ENCODE measurements around the gene EPHA7.

EPHA7 gene

GRCh38 chr6:93337772-93338394 lies 81.5 kb downstream of the EPHA7 start:
- peaks cover 8% of the 10 kb centered on the region for H3K4me1 ChIP-seq
- no peak for TF ChIP-seq CTCF (IDR thresholded peaks at IDR 0.05)
- H3K79me2 ChIP-seq, result peaks cover 23% of the 10 kb centered on the region
- no peak overlapping the region for H3K9ac ChIP-seq
- H3K27ac ChIP-seq, result peak overlapping the region; percentile 17
- no peaks in the 10 kb centered on the region for H3K9me3 ChIP-seq (ENCODE audit: control insufficient read depth, low read length)
- H3K4me3 ChIP-seq (ENCODE audit: low read depth, low read length), result no peak overlapping the region
- H3K27me3 ChIP-seq (ENCODE audit: control insufficient read depth, insufficient read depth, low read length), result no peaks in the 10 kb centered on the region
- H3K4me2 ChIP-seq (ENCODE audit: low read length), result no peak overlapping the region
- H3K36me3 ChIP-seq (ENCODE audit: control insufficient read depth, insufficient read depth, low read length), result no peaks in the 10 kb centered on the region
- no peak overlapping the region for H2AFZ ChIP-seq

- H3K9ac ChIP-seq, result no peak overlapping the region
- no peaks in the 10 kb centered on the region for H3K9me3 ChIP-seq (ENCODE audit: control insufficient read depth, low read length)
- H3K4me3 ChIP-seq (ENCODE audit: low read depth, low read length), result no peak overlapping the region
- no peak overlapping the region for H2AFZ ChIP-seq
- H3K27me3 ChIP-seq (ENCODE audit: control insufficient read depth, insufficient read depth, low read length), result no peaks in the 10 kb centered on the region
- TF ChIP-seq CTCF (IDR thresholded peaks at IDR 0.05), result no peak
- peak overlapping the region; percentile 10 for H3K4me2 ChIP-seq (ENCODE audit: low read length)
- H3K36me3 ChIP-seq (ENCODE audit: control insufficient read depth, insufficient read depth, low read length), result no peaks in the 10 kb centered on the region
- peaks cover 21% of the 10 kb centered on the region for H3K79me2 ChIP-seq
- peaks cover 5% of the 10 kb centered on the region for H3K4me1 ChIP-seq
- H3K27ac ChIP-seq, result no peak overlapping the region
These were observed 82.3 kb downstream of the EPHA7 start for GRCh38 chr6:93337014-93337413.

GRCh38 chr6:93329301-93330000 lies 89.9 kb downstream of the EPHA7 start:
- H2AFZ ChIP-seq, result no peak overlapping the region
- peaks cover 24% of the 10 kb centered on the region for H3K79me2 ChIP-seq
- no peaks in the 10 kb centered on the region for H3K9me3 ChIP-seq (ENCODE audit: control insufficient read depth, low read length)
- no peaks in the 10 kb centered on the region for H3K27me3 ChIP-seq (ENCODE audit: control insufficient read depth, insufficient read depth, low read length)
- H3K4me2 ChIP-seq (ENCODE audit: low read length), result no peak overlapping the region
- H3K27ac ChIP-seq, result no peak overlapping the region
- H3K4me3 ChIP-seq (ENCODE audit: low read depth, low read length), result no peak overlapping the region
- peaks cover 24% of the 10 kb centered on the region for H3K4me1 ChIP-seq
- H3K9ac ChIP-seq, result no peak overlapping the region
- no peak for TF ChIP-seq CTCF (IDR thresholded peaks at IDR 0.05)
- no peaks in the 10 kb centered on the region for H3K36me3 ChIP-seq (ENCODE audit: control insufficient read depth, insufficient read depth, low read length)

GRCh38 chr6:93327857-93328256 lies 91.5 kb downstream of the EPHA7 start:
- H3K27me3 ChIP-seq (ENCODE audit: control insufficient read depth, insufficient read depth, low read length), result no peaks in the 10 kb centered on the region
- H3K27ac ChIP-seq, result no peak overlapping the region
- H3K4me1 ChIP-seq, result peaks cover 31% of the 10 kb centered on the region
- no peak overlapping the region for H3K4me3 ChIP-seq (ENCODE audit: low read depth, low read length)
- no peak overlapping the region for H3K9ac ChIP-seq
- no peak overlapping the region for H3K4me2 ChIP-seq (ENCODE audit: low read length)
- no peak overlapping the region for H2AFZ ChIP-seq
- H3K36me3 ChIP-seq (ENCODE audit: control insufficient read depth, insufficient read depth, low read length), result no peaks in the 10 kb centered on the region
- H3K9me3 ChIP-seq (ENCODE audit: control insufficient read depth, low read length), result no peaks in the 10 kb centered on the region
- peaks cover 18% of the 10 kb centered on the region for H3K79me2 ChIP-seq
- TF ChIP-seq CTCF (IDR thresholded peaks at IDR 0.05), result no peak

GRCh38 chr6:93325761-93326160 lies 93.6 kb downstream of the EPHA7 start:
- Histone ChIP-seq H2AFZ (no peak overlapping the region), H3K4me3 (ENCODE audit: low read depth, low read length) (no peak overlapping the region), H3K36me3 (ENCODE audit: control insufficient read depth, insufficient read depth, low read length) (no peaks in the 10 kb centered on the region), H3K4me1 (peaks cover 35% of the 10 kb centered on the region), H3K9ac (no peak overlapping the region), H3K27me3 (ENCODE audit: control insufficient read depth, insufficient read depth, low read length) (no peaks in the 10 kb centered on the region), H3K9me3 (ENCODE audit: control insufficient read depth, low read length) (no peaks in the 10 kb centered on the region), H3K27ac (no peak overlapping the region), H3K4me2 (ENCODE audit: low read length) (no peak overlapping the region), H3K79me2 (peaks cover 17% of the 10 kb centered on the region)
- no peak for TF ChIP-seq CTCF (IDR thresholded peaks at IDR 0.05)

Data from parathyroid adenoma (tissue), 2 donors.